ENCODE measurements around the gene TACR1.

TACR1 gene

DNA sequence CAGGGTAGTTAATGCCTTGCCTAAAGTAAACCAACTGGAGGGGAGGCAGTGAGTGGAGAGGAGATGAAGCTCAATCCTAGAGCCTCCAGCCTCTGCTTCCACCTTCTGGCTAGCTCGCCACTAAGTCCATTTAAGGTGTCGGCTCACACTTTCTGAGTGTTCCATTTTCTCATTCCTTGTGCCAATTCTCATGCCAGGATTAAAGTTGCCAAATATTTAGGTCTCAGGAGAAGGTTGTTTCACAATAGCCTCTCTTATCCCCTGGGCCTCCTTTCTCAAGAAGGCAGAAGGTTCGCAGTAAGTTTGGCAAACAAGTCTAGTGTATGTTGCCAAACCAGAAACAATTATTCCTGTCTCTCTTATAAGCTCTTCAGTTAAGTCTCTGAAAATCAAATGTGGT is 57.2 kb downstream of the TACR1 start:
- no peak for DNase-seq

DNA sequence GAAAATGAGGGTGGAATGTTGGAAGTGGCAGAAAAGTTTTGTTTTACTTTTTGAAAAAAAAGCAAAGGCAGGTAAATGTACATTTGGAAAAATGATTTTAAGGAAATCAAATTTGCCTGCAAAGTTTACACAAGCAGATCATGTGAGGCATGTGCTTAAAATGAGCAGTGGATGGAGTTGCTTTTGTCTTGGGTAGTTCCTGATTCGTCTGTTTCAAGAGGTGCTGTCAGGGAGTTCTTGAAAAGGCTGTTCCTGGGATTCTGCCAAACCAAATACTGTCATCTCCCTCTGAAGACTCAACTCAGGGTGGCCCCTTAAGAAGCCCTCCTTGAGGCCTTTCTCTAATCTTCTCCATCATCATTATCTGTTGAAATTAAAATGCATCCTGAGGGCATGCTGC is 59.0 kb downstream of the TACR1 start:
- DNase-seq, result no peak

DNA sequence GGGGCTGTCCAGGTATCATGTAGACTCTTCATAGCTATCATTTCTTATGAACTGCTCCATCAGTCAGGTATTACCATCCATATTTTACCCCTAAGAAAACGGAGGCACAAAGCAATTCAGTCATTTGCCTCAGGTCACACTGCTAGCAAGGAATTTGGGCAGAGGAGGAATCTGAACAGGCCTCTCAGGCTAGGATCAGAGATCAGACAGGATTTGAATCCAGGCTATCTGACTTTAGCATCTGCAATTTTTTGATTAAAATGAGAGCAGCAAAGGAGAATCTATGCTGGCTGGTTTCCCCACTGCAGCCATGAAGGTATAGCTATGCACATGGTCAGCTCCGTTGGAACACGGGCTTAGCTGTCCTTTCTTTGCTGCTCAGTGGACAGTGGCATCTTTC is 60.1 kb downstream of the TACR1 start:
- no peak for DNase-seq

DNA sequence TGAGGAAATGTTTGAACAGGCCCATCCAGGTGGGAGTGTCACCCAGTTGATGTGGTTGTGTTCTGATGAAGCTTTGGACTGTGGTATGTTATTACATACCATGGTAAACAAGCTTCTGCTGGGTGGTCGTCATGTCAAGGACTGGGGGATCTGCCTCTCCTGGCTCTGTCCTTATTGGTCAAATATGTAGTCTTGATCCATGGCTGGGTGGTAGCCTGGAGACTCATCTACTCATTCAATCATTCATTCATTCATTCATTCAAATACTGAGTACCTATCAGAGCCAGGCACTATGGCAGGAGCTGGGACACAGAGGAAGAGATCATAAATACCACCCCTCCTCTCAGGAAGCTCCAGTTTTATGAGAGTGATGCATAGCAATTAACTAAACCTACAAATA is 60.8 kb downstream of the TACR1 start:
- DNase-seq, result no peak

DNA sequence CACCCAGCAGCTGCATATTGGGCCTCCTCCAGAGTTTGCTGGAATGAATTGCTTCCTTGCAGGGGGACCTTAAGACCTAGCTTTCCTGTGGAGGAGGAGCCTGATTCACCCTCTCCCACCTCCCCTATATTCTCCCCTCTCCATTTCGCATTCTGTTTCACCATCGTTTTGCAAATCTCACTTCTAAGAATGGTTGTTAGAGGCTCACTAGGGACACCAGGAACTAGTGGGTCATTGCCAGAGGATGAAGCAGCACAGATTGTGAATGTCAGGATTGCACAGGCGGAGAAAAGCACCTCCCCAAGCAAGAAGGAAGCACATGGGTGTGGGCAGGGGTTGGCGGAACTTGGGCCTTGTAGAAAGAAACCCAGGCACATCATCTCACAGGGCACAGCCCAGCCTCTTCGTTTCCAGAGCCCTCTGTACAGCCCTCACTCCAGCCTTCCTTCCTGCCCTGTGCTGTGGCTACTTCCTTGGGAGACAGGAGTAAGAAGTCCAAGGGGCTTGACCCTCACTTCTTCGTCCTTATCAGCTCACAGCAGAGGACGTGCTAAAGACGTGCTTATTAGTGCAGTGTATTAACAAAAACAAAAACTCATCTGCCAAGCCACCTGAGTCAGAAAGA is 63.4 kb downstream of the TACR1 start:
- DNase-seq, result no peak

DNA sequence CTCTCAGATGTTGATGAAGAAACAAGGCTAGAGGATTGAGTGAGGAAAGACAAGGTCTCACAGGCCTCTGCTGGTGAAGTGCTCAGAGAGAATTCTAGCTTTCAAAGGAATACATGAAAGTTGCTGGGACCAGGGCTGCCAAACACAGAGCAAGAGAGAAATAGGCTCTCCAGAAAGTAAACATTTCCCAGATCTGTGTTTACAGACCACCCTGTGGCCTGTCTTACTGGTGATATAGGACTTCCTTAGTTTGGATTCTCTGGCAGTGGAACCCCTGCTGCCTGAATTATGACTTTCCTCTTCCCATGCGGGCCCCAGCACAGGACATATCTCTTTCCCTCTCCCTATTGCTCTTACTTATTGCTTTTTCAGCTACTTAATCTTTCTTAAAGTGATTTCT is 64.5 kb downstream of the TACR1 start:
- DNase-seq, result no peak

DNA sequence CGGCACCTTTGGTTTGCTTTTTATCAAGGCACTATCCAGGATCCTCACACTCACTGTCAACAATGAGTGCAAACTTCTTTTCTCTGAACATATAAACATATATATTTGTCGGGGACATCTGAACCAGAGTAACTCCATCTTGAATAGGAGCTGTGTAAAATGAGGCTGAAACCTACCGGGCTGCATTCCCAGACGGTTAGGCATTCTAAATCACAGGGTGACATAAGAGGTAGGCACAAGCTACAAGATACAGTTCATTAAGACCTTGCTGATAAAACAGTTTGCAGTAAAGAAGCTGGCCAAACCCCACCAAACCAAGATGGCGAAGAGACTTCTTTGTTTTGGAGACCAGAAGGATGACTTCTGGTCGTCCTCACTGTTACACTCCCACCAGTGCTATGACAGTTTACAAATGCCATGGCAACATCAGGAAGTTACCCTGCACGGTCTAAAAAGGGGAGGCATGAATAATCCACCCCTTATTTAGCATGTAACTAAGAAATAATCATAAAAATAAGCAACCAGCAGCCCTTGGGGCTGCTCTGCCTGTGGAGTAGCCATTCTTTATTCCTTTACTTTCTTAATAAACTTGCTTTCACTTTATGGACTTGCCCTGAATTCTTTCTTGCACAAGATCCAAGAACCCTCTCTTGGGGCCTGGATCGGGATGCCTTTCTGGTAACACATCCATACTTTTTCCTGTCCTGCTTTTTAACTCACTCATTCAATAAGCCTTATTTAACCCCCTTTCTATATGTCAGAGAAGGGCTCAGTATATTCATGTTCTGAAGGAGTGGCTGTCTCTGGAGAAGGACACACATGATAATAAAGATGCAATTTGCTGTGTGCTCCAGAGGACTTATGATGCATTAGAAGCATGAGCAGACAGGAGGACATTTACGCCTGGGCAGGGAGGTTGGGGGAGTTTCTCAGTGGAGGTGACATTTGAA is 65.4 kb downstream of the TACR1 start:
- no peak for DNase-seq

DNA sequence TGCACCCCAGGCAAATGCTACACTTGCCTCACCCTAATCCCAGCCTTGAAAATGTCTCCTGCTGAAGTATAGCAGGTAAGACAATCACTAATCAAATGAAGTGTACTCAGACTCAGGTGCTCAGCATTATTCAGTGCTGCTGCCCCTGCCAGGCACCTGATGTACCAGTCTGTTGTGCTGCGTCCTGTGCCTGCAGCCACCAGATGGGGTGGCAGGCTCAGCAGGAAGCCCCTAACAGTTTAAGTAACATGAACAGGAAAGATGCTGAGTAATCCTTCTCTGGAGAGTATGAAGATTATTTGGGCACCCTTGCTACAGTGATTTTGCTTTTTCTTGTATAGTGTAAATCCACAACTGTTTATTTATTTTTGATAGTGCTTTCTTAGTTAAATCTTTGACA is 69.1 kb downstream of the TACR1 start:
- no peak for DNase-seq

DNA sequence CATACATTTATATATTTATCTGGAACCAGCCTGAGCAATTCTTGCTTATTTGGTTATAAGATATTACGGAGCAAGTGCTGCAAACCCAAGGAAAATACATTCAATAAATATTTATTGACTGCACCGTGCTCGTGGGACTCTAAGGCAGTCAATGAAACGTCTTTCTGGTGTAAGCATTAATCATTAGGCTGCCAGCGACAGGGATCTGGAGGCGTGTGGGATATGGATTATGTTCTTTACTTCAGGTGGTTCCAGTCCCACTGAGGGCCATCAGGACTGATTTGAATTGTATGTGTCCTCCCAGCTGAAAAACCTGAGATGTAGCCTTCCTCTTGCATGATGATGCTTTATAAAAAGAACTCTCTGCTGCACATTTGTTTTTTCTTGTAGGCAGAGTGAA is 75.4 kb downstream of the TACR1 start:
- no peak for DNase-seq

DNA sequence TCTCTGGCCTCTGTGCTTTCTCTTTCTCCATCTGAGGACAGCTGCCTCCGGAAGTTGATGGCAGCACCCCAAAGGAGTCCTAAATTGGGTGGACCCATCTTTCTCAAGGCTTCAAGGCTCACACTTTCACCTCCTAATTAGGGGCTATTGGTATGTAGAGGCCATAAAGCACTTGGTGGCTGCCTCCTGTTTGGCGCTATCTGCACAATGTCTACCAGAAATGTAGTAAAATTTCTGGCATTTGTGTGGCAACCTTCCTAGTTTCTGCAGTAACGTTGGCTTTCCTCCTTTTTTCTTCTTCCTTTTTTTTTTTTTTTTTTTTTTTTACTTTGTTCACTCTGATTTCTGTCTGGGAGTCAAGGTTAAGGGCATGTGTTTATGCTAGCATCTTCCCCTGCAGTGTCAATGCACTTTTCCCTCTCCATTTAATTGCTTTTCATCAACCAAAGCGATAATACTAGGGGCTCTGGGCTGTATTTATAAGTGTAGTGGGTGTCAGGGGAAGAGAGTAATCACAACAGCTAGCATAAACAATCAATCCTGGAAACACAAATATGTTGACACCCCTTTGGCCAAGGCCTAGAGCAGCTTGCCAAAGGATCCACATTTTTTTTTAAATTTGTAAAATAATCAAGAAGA is 86.0 kb downstream of the TACR1 start:
- no peak for DNase-seq

DNA sequence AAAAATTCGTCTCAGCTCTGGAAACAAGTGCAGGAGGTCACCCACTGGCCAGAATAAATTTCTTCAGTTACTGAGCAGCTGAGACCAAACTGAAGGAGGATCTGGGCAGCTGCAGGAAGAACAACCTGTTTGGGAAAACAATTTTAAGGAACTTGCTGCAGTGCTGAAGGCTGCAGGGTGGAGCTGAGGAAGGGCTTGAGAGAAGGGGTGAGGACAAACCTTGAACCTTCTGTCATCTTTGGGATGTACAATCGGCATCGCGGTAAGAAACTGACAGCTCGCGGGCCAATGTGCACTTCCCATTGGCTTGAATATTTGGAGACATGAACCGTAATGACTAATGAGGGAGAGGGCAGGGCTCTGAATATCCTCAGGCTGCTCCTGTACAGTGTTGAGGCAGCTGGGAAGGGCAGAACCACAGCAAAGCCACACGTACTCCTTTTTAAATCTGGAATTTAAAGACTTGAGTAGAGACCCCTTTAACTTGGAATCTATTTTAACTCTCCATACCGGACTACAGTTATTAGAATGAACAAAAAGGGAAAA is 90.3 kb downstream of the TACR1 start:
- DNase-seq, result no peak

DNA sequence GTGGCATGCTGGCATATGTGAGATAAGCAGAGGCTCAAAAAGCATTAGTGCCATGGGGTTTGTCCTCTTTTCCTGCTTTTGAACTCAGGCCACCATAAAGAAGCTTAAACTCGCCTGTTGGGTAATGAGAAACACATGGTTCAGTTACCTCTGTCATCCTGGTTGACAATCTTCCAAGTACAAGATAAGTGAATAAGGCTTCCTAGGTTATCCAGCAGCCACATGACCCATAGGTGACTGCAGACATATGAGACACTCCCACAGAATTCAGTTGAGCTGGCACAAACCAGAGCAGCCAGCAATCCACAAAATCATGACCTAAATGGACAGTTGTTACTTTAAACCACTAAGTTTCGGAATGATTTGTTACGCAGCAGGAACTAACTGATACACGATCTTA is 97.3 kb downstream of the TACR1 start:
- no peak for DNase-seq

DNA sequence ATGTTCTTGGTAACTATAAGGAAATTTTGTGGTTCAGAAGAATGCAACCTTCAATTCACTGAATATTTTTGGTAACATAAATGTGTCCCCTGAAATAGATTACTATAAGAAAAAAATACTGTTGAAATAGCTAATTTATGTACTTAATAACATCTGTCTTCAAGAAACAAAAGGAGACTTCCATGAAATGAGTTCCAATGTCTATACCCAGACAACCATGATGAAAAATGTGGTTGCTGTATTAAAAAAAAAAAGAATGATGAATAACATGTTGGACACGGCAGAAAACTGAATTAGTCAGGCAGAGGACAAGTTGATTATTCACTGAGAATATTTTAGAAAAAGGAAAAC is 98.5 kb downstream of the TACR1 start:
- DNase-seq, result no peak

DNA sequence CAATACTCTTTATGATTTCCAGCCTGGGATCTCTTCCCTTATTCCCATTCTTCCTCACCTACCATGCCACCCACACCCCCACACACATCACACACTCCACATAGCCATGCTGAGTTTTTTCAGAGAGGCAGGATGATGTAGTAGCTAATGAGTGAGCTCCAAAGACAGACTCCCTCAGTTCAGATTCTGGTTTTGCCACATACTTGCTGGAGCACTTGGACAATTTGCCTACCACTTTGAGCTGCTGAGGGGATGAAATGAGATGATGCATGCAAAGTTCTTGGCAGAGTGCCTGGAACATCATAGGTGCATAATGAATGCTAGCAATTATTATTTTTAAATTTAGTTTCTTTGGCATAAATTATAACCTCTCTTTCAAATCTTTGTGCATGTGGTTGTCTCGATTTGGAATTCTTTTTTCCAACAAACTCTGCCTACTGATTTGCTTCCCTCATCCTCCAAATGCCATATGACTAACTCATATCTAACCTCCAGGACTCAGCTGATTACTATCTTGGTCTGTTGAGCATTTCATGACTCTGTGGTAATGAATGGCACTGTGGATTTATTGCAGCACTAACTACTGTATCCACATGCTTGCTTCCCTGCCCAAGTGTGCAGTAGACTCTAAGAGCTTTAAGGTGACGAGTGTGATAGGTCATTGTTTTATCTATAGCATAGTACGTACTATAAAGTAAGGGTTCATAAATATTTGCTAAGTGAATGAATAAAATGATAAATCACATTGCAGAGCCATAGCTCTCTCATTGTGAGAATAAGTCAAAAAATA is 99.1 kb downstream of the TACR1 start:
- DNase-seq, result no peak

DNA sequence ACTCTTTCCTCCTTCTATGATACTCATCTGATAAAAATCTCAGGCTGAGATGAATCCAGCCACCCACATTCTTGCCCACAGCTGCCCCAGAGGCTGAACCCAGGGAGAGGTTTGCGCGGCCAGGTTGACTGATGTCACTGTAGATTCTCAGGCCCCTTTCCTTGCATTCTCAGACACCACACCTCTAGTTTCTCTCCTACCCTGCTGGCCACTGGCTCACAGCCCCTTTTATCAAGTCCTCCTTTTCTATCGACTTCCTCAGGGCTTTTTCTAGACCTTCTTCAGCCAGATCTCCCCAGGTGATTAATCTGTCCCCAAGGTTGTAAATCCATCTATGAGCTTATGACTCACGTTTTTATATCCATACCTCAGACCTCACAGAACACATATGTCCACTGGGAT is 99.8 kb downstream of the TACR1 start:
- no peak for DNase-seq

DNA sequence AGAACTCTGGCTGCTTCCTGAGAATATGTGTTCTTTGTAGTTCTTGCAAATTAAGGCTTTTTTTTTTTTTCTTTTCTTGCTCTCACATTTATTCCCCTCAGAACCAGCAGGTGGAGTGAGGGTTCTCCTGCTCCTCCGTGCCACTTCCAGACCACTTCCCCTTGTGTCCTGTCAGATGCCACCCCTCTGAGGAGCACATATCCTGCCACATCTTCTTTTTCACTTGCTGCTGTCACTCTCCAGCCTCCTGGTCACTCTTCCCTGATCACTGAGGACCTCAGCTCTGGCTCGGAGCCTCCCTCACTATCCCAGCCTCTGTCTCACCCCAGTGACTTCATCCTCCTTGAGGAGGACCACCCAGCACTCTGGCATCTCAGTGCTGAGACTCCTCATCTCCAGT is 100.5 kb downstream of the TACR1 start:
- DNase-seq, result no peak

DNA sequence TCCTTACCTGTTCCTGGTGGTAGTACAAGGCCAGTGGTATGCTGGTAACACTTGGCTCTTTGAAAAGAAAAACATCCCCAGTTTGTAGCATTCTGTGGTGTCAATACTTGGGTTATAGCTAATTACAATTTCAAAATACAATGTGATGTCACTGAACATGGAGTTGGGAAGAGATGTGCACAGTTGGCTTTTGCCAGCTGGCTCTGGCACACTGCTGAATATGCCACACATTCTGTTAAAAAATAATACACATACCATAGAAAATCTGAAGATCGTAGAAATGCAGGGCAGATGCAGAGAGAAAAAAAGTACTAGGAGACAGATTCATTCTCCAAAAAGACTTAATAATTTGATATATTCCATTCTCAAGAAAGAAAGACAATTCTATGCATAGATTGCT is 101.5 kb downstream of the TACR1 start:
- DNase-seq, result no peak

DNA sequence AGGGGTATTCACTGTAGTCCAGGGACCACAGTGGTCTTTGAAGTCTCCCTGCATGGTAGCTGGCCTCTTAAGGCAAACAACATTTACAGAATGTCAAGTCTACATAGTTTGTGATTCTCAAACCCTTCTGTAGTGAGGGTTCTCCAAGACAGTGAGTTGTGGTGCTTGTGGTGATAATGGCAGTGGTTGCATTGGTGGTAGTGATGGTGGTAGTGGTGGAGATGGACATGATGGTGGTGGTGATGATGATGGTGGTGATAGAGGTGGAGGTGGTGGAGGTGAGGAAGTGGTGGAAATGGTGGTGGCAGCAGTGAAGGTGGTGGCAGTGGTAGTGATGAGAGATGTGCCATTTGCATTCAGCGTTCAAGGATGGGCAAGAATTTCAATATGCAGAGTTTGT is 104.9 kb downstream of the TACR1 start:
- no peak for DNase-seq

DNA sequence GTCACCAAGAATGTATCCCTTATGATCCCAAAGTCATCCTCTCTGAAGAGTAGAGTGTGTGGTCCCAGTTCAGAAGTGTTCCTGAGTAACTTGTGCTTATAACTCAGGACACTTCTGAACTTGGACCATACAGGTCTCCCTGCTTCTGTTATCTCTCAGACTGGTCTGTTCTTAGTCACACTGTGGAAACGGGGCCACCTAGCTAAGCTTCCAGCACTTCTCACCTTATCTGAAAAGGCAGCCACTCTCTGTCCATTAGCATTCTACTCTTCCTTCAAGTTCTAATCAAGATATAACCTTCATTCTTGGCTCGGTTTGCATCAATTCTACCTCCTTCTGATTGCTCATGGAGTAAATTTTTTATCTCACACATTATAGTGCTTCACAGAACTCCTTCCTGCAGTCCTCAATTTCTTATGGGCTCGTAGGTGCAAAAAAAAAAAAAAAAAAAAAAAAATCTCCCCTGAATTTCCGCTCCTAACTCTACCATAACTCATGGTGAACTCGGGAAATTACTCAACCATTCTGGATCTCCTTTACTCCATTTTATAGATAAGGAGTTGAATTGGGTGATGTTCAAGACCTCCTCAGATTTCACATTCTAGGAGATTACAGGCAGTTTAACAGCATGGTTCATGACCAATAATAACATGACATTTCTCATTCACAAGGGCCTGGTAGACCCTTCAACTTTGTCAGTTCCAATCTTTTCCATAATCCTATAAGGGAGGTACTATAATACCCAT is 108.4 kb downstream of the TACR1 start:
- no peak for DNase-seq

DNA sequence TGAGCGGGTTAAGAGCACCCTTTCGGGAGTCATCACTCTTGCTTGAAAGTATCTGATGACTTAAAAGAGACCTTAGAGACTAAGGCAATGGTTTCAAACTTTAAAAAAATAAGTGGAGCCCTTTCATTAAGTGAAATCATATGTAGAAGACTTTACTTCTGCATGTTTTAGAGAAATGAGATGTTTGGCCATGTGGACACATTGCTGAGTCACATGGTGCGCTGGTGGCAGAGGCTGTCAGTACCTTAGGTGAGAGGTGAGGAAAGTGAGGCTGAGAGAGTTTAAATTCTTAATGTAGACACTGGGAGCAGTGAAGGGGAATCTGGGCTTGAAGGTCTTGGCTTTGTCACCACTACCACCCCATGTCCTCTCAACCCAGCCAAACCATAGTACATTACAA is 109.8 kb downstream of the TACR1 start:
- no peak for DNase-seq

DNA sequence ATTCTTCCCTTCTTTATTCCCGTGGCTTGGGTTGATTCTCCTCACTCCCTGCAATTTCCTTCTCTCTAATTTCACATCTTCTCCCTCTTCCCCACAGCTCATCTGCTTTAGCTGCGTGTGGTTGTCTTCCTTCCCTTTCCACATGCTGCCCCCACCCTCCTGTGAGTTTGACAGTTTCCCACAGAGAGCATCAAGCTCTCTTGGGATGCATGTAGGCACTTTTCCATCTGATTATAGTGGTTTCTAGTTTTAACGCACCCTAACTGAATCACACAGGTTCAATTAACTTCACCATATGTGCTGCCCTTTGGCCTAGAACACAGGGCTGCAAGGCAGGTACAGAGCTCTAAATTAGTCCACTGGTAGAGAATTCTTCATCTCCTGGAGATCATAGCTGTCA is 110.5 kb downstream of the TACR1 start:
- DNase-seq, result no peak

DNA sequence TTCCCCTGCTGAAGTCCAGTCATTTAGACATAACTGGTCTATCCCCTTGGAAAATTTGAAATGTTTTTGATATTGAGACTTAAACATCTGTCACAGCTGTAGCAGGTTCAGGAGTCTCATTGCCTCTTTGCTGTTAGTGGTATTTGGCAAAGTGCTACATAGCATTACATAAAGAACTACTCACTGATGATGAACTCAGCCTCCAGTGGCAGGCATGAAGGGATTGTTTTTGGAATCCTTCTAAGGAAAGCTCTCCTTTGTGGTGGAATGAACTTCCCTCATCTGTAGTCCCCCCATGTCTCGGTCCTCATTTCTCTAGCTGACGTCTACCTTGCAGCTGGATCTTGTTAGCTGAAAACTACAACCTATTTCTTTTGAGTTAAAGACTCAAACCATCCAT is 111.6 kb downstream of the TACR1 start:
- no peak for DNase-seq
